Measurements from ENCODE around the gene TRIM51.

DNA sequence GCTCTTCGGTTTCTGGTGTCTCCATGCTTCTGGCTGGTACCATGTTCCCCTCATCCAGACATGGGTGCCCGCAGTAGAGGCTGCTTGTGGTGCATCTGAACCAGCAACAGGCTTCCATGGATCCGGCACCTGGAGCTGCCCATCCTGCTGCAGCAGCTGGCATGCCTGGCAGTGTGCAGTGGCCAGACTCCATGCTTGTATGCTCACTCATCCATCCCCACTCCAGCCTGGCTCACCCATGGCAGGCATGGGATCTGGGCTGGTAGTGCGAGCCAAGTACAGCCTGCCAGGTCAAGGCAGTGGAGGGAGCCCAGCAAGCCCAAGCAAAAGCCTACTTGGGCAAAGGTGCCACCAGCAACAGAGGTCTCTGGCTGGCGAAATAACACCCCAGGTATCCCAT is 37.4 kb downstream of the TRIM51 start:
- no peak for TF ChIP-seq CTCF (IDR thresholded peaks at IDR 0.05)
- no peak for TF ChIP-seq POLR2AphosphoS5 (IDR thresholded peaks at IDR 0.05)

Measured in gastroesophageal sphincter (tissue), 3 donors.